Common myeloid progenitor, CD34-positive (primary cell): Measurements from ENCODE around the gene FRA10AC1.

Experiments used
- CTCF ChIA-PET: fragments of 350-600 bp; sonication (Branson Sonifier 250); formaldehyde crosslinking; loops from one replicate; lab custom pipeline; 2021; ENCODE audit warnings: antibody characterized with exemption; lab: Charles Lee
- POLR2A ChIA-PET: fragments of 350-600 bp; sonication (Branson Sonifier 250); formaldehyde crosslinking; loops from one replicate; lab custom pipeline; 2021; ENCODE audit warnings: antibody characterized with exemption; lab: Charles Lee
- DNase-seq, 3 donors: peaks; one replicate each; pipeline versions ENCODE4 v3.0.0 to v3.0.0-alpha.2; 2013
- H3K27ac ChIP-seq, 2 experiments: 1 replicate in 1 of 2; 2 replicates in 1 of 2; pipeline ENCODE4 v1.7.0; 2013; ENCODE audit warnings: inconsistent platforms in 2 of 2, low read length in 2 of 2, mild to moderate bottlenecking in 2 of 2, low read depth in 1 of 2, moderate library complexity in 1 of 2; ENCODE audit not compliant: severe bottlenecking in 2 of 2, insufficient read depth in 1 of 2, poor library complexity in 1 of 2
- H3K27me3 ChIP-seq, 5 experiments: replicated peaks in 2 of 5; 1 replicate in 3 of 5; 2 replicates in 2 of 5; pipeline versions ENCODE4 v1.6.1 to v1.7.0; 2013; ENCODE audit warnings: low read length in 4 of 5, mild to moderate bottlenecking in 2 of 5, moderate library complexity in 2 of 5, inconsistent platforms in 1 of 5; ENCODE audit not compliant: insufficient read depth in 5 of 5, control insufficient read depth in 4 of 5
- H3K36me3 ChIP-seq, 4 experiments: 1 replicate in 2 of 4; 2 replicates in 2 of 4; pipeline versions ENCODE4 v1.6.1 to v1.7.0; 2013; ENCODE audit warnings: low read length in 3 of 4, control low read depth in 1 of 4, mild to moderate bottlenecking in 1 of 4; ENCODE audit not compliant: control insufficient read depth in 4 of 4, insufficient read depth in 4 of 4
- H3K4me1 ChIP-seq, 4 experiments: 1 replicate in 3 of 4; 2 replicates in 1 of 4; pipeline versions ENCODE4 v1.6.1 to v1.7.1; 2013; ENCODE audit warnings: low read length in 3 of 4, mild to moderate bottlenecking in 3 of 4, control low read depth in 1 of 4, inconsistent platforms in 1 of 4, moderate library complexity in 1 of 4; ENCODE audit not compliant: control insufficient read depth in 4 of 4, insufficient read depth in 4 of 4; ENCODE audit errors: control extremely low read depth in 1 of 4
- H3K4me3 ChIP-seq, 7 experiments: 1 replicate in 4 of 7; 2 replicates in 3 of 7; pipeline versions ENCODE4 v1.5.1 to v1.7.0; 2013; ENCODE audit warnings: mild to moderate bottlenecking in 7 of 7, low read length in 6 of 7, moderate library complexity in 6 of 7, inconsistent platforms in 2 of 7, low read depth in 2 of 7, control low read depth in 1 of 7; ENCODE audit not compliant: insufficient read depth in 4 of 7, control insufficient read depth in 1 of 7; ENCODE audit errors: extremely low read depth in 1 of 7
- H3K9me3 ChIP-seq, 5 experiments: 1 replicate in 4 of 5; 2 replicates in 1 of 5; pipeline versions ENCODE4 v1.6.1 to v1.7.1; 2013; ENCODE audit warnings: low read length in 4 of 5, mild to moderate bottlenecking in 2 of 5, inconsistent platforms in 1 of 5, low read depth in 1 of 5, moderate library complexity in 1 of 5; ENCODE audit not compliant: control insufficient read depth in 4 of 5, insufficient read depth in 2 of 5; ENCODE audit errors: control extremely low read depth in 1 of 5
- WGBS: methylation state at CpG from one replicate; pipeline ENCODE4 v1.1.5; 2013; ENCODE audit not compliant: insufficient coverage; 5-methylcytosine and 5-hydroxymethylcytosine counted together

The FRA10AC1 gene

GRCh38 chr10:93718937-93719725 lies 16.7 kb upstream of the FRA10AC1 start:
- Histone ChIP-seq H3K9me3 (no peaks in the 10 kb centered on the region), H3K36me3 (no peaks in the 10 kb centered on the region), H3K4me1 (peaks cover 0 to 8% (median 7%) of the 10 kb centered on the region in 4 experiments), H3K4me3 (no peak overlapping the region), H3K27me3 (peaks cover 0 to 2% (median 0%) of the 10 kb centered on the region in 5 experiments), H3K27ac (no peak overlapping the region)
- CTCF ChIA-PET = interaction anchor here (0.9 to 1.1 kb wide), 2 partner anchors 9 to 11 kb away, joined by 4 read pairs; no protein-coding TSS in a partner anchor
- DNase-seq = peak; percentile 8 to 63 (median 63)
- POLR2A ChIA-PET = no interaction called here
- WGBS = 73% methylated on average over 2 of the region's 8 CpGs

GRCh38 chr10:93716766-93717165 lies 14.4 kb upstream of the FRA10AC1 start:
- ChIA-PET CTCF (no interaction called here), POLR2A (no interaction called here)
- Histone ChIP-seq H3K36me3 (no peaks in the 10 kb centered on the region), H3K4me1 (peaks cover 0 to 8% (median 7%) of the 10 kb centered on the region in 4 experiments), H3K4me3 (no peak overlapping the region), H3K27ac (no peak overlapping the region), H3K9me3 (no peaks in the 10 kb centered on the region), H3K27me3 (no peaks in the 10 kb centered on the region)
- WGBS = no CpG with 5 or more reads among the region's 1 CpG
- no peak for DNase-seq

- Histone ChIP-seq H3K36me3 (no peaks in the 10 kb centered on the region), H3K4me3 (no peak overlapping the region), H3K4me1 (peaks cover 0 to 8% (median 7%) of the 10 kb centered on the region in 4 experiments), H3K27ac (no peak overlapping the region), H3K9me3 (no peaks in the 10 kb centered on the region), H3K27me3 (no peaks in the 10 kb centered on the region)
- 96% methylated on average over 3 of the region's 5 CpGs for WGBS
- no peak for DNase-seq
- POLR2A ChIA-PET = no interaction called here
- CTCF ChIA-PET = no interaction called here
These were observed 13.0 kb upstream of the FRA10AC1 start for GRCh38 chr10:93715345-93715744.

GRCh38 chr10:93712593-93712992 lies 10.2 kb upstream of the FRA10AC1 start:
- Histone ChIP-seq H3K27me3 (no peaks in the 10 kb centered on the region), H3K4me3 (no peak overlapping the region), H3K4me1 (no peaks in the 10 kb centered on the region), H3K27ac (no peak overlapping the region), H3K9me3 (no peaks in the 10 kb centered on the region), H3K36me3 (no peaks in the 10 kb centered on the region)
- ChIA-PET POLR2A (no interaction called here), CTCF (interaction anchor here (1.2 kb wide), 1 partner anchor 10 kb away, joined by 4 read pairs; the partner anchor contains the start of gene FRA10AC1)
- DNase-seq = no peak
- 80% methylated on average over 1 of the region's 2 CpGs for WGBS

- 94% methylated on average over 3 of the region's 3 CpGs for WGBS
- H3K9me3 ChIP-seq = no peaks in the 10 kb centered on the region
- H3K27me3 ChIP-seq = no peaks in the 10 kb centered on the region
- H3K4me3 ChIP-seq = no peak overlapping the region
- H3K4me1 ChIP-seq = no peaks in the 10 kb centered on the region
- CTCF ChIA-PET = interaction anchor here (1.2 kb wide), 1 partner anchor 9 kb away, joined by 4 read pairs; the partner anchor contains the start of gene FRA10AC1
- POLR2A ChIA-PET = no interaction called here
- no peak for DNase-seq
- H3K27ac ChIP-seq = no peak overlapping the region
- H3K36me3 ChIP-seq = no peaks in the 10 kb centered on the region
These were observed 9.5 kb upstream of the FRA10AC1 start for GRCh38 chr10:93711891-93712290.

- no peak overlapping the region for H3K27ac ChIP-seq
- H3K4me1 ChIP-seq = no peaks in the 10 kb centered on the region
- no peaks in the 10 kb centered on the region for H3K27me3 ChIP-seq
- no peaks in the 10 kb centered on the region for H3K36me3 ChIP-seq
- H3K9me3 ChIP-seq = no peaks in the 10 kb centered on the region
- no peak for DNase-seq
- POLR2A ChIA-PET = no interaction called here
- no peak overlapping the region for H3K4me3 ChIP-seq
- WGBS = 96% methylated on average over 5 of the region's 5 CpGs
- CTCF ChIA-PET = interaction anchor here (1.9 kb wide), 1 partner anchor 9 kb away, joined by 4 read pairs; no protein-coding TSS in a partner anchor
These were observed 8.0 kb upstream of the FRA10AC1 start for GRCh38 chr10:93710333-93710909.

GRCh38 chr10:93707623-93708022 lies 5.2 kb upstream of the FRA10AC1 start:
- CTCF ChIA-PET = interaction anchor here (0.6 to 0.9 kb wide), 2 partner anchors 143 to 919 kb away, joined by 3 to 5 read pairs; no protein-coding TSS in a partner anchor
- POLR2A ChIA-PET = no interaction called here

More at GRCh38 chr10:93707623-93708022, 5.2 kb upstream of the FRA10AC1 start:
- no peak overlapping the region for H3K4me3 ChIP-seq
- H3K27ac ChIP-seq = no peak overlapping the region
- no peaks in the 10 kb centered on the region for H3K36me3 ChIP-seq
- DNase-seq = no peak
- no peaks in the 10 kb centered on the region for H3K9me3 ChIP-seq
- no peaks in the 10 kb centered on the region for H3K27me3 ChIP-seq
- H3K4me1 ChIP-seq = peaks cover 3 to 11% (median 8%) of the 10 kb centered on the region in 4 experiments
